WTC11 (cell line): ENCODE results near the gene CADM2. TPM values are rescaled to one million over a fixed set of nuclear protein-coding genes. Genes with fewer than 3 reads are reported as not detected.

Source experiments
- ATAC-seq: fragments of 200-7000 bp; cut with Tn5 transposase; 2 replicates; pipeline ENCODE4 v1.10.0; 2021; ENCODE audit warnings: mild to moderate bottlenecking, moderate library complexity
- CTCF ChIA-PET: fragments of 300-600 bp; sonication (Branson Sonifier 250); formaldehyde crosslinking; loops from one replicate; lab custom pipeline; 2021; ENCODE audit warnings: antibody characterized with exemption; lab: Charles Lee
- POLR2A ChIA-PET: fragments of 350-600 bp; sonication (Branson Sonifier 250); formaldehyde crosslinking; loops from one replicate; lab custom pipeline; 2021; ENCODE audit warnings: antibody characterized with exemption; lab: Charles Lee
- DNase-seq: peaks from one replicate; pipeline ENCODE4 v3.0.0; 2021; ENCODE audit warnings: low spot score
- H3K27ac Mint-ChIP-seq: 2 replicates; pipeline ENCODE4 v1.8.0; 2021; ENCODE audit warnings: mixed read lengths
- H3K27me3 Mint-ChIP-seq: 2 replicates; pipeline ENCODE4 v1.8.0; 2021; ENCODE audit warnings: low read depth, mild to moderate bottlenecking, moderate library complexity, mixed read lengths
- H3K36me3 Mint-ChIP-seq: 2 replicates; pipeline ENCODE4 v1.8.0; 2021; ENCODE audit warnings: mixed read lengths
- H3K4me1 Mint-ChIP-seq: 2 replicates; pipeline ENCODE4 v1.8.0; 2022; ENCODE audit warnings: mixed read lengths
- H3K4me3 Mint-ChIP-seq: 2 replicates; pipeline ENCODE4 v1.8.0; 2021; ENCODE audit warnings: mild to moderate bottlenecking, moderate library complexity, mixed read lengths
- H3K9me3 Mint-ChIP-seq: 2 replicates; pipeline ENCODE4 v1.8.0; 2021; ENCODE audit warnings: mixed read lengths
- ATF3 ChIP-seq: sonication (generic); formaldehyde crosslinking; conservative IDR thresholded peaks from 2 replicates; pipeline ENCODE4 v1.8.1; 2022; ENCODE audit warnings: mild to moderate bottlenecking, missing genetic modification reagents
- CREB1 ChIP-seq: sonication (generic); formaldehyde crosslinking; IDR thresholded peaks from 2 replicates; pipeline ENCODE4 v1.8.0; 2023; ENCODE audit warnings: mild to moderate bottlenecking, missing genetic modification reagents
- EMX1 ChIP-seq: fragments of 250-450 bp; sonication (Bioruptor Pico); IDR thresholded peaks from 2 replicates; pipeline ENCODE4 v1.8.0; 2021; ENCODE audit warnings: mild to moderate bottlenecking
- GABPB1 ChIP-seq: sonication (generic); formaldehyde crosslinking; IDR thresholded peaks from 2 replicates; pipeline ENCODE4 v1.8.1; 2023; ENCODE audit warnings: mild to moderate bottlenecking, missing genetic modification reagents
- IRF1 ChIP-seq: sonication (generic); formaldehyde crosslinking; IDR thresholded peaks from 2 replicates; pipeline ENCODE4 v1.8.0; 2023; ENCODE audit warnings: missing genetic modification reagents
- IRF2 ChIP-seq: sonication (generic); formaldehyde crosslinking; IDR thresholded peaks from 2 replicates; pipeline ENCODE4 v1.8.0; 2022; ENCODE audit warnings: low read depth, missing genetic modification reagents, borderline replicate concordance
- MAX ChIP-seq: sonication (generic); formaldehyde crosslinking; IDR thresholded peaks from 2 replicates; pipeline ENCODE4 v1.8.0; 2022; ENCODE audit warnings: mild to moderate bottlenecking, missing genetic modification reagents
- OVOL2 ChIP-seq: fragments of 250-450 bp; sonication (Bioruptor Pico); IDR thresholded peaks from 2 replicates; pipeline ENCODE4 v1.9.0; 2021; ENCODE audit warnings: mild to moderate bottlenecking, borderline replicate concordance
- SOX15 ChIP-seq: fragments of 250-450 bp; sonication (Bioruptor Pico); IDR thresholded peaks from 2 replicates; pipeline ENCODE4 v1.9.0; 2021; ENCODE audit warnings: mild to moderate bottlenecking
- TEAD4 ChIP-seq: sonication (generic); formaldehyde crosslinking; IDR thresholded peaks from 2 replicates; pipeline ENCODE4 v1.8.0; 2022; ENCODE audit warnings: mild to moderate bottlenecking, missing genetic modification reagents
- ZNF263 ChIP-seq: sonication (generic); formaldehyde crosslinking; IDR thresholded peaks from 2 replicates; pipeline ENCODE4 v1.8.1; 2022; ENCODE audit warnings: low read depth, mild to moderate bottlenecking, moderate library complexity, missing genetic modification reagents
- ZNF423 ChIP-seq: fragments of 250-450 bp; sonication (Bioruptor Pico); IDR thresholded peaks from 2 replicates; pipeline ENCODE4 v2.1.2; 2022; ENCODE audit warnings: mild to moderate bottlenecking, moderate library complexity
- total RNA-seq: library from RNA; stranded (reverse); gene quantifications from 3 replicates; pipeline ENCODE4 v1.2.3, GENCODE V29; 2021
- TF ChIP-seq, protein P1 (sequence below): sonication (generic); formaldehyde crosslinking; IDR thresholded peaks from 2 replicates; pipeline ENCODE4 v1.8.1; 2022; ENCODE audit warnings: low read depth, missing genetic modification reagents, borderline replicate concordance
- TF ChIP-seq, protein P2 (sequence below): sonication (generic); formaldehyde crosslinking; IDR thresholded peaks from 2 replicates; pipeline ENCODE4 v1.8.0; 2023; ENCODE audit warnings: missing genetic modification reagents, mild to moderate bottlenecking, borderline replicate concordance
- TF ChIP-seq, protein P3 (sequence below): sonication (generic); formaldehyde crosslinking; IDR thresholded peaks from 2 replicates; pipeline ENCODE4 v1.8.1; 2022; ENCODE audit warnings: missing genetic modification reagents, borderline replicate concordance
- TF ChIP-seq, protein P4 (sequence below): fragments of 250-450 bp; sonication (Bioruptor Pico); IDR thresholded peaks from 2 replicates; pipeline ENCODE4 v1.8.0; 2021; ENCODE audit warnings: mild to moderate bottlenecking
- TF ChIP-seq, protein P5 (sequence below): sonication (generic); formaldehyde crosslinking; IDR thresholded peaks from 2 replicates; pipeline ENCODE4 v1.8.0; 2022; ENCODE audit warnings: mild to moderate bottlenecking, missing genetic modification reagents

CADM2 gene
- total RNA-seq, 1 experiment from 2014 or later = 18.8 TPM

DNA sequence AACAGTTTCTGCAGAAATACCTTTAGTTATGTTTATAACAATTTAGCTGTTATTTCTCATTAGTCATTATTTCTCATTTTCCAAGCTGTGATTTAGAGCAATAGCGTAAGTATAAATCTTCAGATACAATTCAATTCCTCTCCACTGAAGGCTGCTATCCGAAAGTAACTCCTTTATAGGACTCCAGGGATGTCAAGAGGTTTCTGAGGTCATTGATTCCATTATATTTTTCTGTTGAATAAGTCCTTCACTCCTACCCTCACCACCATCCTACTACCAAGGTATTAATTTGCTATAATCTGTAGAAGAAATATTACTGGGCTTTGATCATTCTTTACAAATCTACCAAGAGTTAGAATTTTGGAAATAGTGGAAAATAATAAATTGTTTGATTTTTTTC is 285.7 kb downstream of the CADM2 start:
- Mint-ChIP-seq H3K27ac (no peak overlapping the region), H3K9me3 (no peaks in the 10 kb centered on the region), H3K4me1 (no peaks in the 10 kb centered on the region), H3K27me3 (no peaks in the 10 kb centered on the region), H3K36me3 (no peaks in the 10 kb centered on the region), H3K4me3 (no peak overlapping the region)
- TF ChIP-seq EMX1 (CRISPR knock-in tag) (no peak), MAX (CRISPR knock-in tag) (no peak), OVOL2 (CRISPR knock-in tag) (no peak), ATF3 (no peak), CREB1 (CRISPR knock-in tag) (no peak), IRF2 (CRISPR knock-in tag) (no peak), TEAD4 (CRISPR knock-in tag) (no peak), ZNF423 (CRISPR knock-in tag) (no peak), IRF1 (no peak), ZNF263 (CRISPR knock-in tag) (no peak), SOX15 (no peak), GABPB1 (CRISPR knock-in tag) (no peak)
- TF ChIP-seq, protein P1, sequence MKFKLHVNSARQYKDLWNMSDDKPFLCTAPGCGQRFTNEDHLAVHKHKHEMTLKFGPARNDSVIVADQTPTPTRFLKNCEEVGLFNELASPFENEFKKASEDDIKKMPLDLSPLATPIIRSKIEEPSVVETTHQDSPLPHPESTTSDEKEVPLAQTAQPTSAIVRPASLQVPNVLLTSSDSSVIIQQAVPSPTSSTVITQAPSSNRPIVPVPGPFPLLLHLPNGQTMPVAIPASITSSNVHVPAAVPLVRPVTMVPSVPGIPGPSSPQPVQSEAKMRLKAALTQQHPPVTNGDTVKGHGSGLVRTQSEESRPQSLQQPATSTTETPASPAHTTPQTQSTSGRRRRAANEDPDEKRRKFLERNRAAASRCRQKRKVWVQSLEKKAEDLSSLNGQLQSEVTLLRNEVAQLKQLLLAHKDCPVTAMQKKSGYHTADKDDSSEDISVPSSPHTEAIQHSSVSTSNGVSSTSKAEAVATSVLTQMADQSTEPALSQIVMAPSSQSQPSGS (CRISPR knock-in tag) = no peak
- TF ChIP-seq, protein P2, sequence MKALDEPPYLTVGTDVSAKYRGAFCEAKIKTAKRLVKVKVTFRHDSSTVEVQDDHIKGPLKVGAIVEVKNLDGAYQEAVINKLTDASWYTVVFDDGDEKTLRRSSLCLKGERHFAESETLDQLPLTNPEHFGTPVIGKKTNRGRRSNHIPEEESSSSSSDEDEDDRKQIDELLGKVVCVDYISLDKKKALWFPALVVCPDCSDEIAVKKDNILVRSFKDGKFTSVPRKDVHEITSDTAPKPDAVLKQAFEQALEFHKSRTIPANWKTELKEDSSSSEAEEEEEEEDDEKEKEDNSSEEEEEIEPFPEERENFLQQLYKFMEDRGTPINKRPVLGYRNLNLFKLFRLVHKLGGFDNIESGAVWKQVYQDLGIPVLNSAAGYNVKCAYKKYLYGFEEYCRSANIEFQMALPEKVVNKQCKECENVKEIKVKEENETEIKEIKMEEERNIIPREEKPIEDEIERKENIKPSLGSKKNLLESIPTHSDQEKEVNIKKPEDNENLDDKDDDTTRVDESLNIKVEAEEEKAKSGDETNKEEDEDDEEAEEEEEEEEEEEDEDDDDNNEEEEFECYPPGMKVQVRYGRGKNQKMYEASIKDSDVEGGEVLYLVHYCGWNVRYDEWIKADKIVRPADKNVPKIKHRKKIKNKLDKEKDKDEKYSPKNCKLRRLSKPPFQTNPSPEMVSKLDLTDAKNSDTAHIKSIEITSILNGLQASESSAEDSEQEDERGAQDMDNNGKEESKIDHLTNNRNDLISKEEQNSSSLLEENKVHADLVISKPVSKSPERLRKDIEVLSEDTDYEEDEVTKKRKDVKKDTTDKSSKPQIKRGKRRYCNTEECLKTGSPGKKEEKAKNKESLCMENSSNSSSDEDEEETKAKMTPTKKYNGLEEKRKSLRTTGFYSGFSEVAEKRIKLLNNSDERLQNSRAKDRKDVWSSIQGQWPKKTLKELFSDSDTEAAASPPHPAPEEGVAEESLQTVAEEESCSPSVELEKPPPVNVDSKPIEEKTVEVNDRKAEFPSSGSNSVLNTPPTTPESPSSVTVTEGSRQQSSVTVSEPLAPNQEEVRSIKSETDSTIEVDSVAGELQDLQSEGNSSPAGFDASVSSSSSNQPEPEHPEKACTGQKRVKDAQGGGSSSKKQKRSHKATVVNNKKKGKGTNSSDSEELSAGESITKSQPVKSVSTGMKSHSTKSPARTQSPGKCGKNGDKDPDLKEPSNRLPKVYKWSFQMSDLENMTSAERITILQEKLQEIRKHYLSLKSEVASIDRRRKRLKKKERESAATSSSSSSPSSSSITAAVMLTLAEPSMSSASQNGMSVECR (CRISPR knock-in tag) = no peak
- TF ChIP-seq, protein P3, sequence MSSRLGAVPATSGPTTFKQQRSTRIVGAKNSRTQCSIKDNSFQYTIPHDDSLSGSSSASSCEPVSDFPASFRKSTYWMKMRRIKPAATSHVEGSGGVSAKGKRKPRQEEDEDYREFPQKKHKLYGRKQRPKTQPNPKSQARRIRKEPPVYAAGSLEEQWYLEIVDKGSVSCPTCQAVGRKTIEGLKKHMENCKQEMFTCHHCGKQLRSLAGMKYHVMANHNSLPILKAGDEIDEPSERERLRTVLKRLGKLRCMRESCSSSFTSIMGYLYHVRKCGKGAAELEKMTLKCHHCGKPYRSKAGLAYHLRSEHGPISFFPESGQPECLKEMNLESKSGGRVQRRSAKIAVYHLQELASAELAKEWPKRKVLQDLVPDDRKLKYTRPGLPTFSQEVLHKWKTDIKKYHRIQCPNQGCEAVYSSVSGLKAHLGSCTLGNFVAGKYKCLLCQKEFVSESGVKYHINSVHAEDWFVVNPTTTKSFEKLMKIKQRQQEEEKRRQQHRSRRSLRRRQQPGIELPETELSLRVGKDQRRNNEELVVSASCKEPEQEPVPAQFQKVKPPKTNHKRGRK (CRISPR knock-in tag) = no peak
- TF ChIP-seq, protein P4, sequence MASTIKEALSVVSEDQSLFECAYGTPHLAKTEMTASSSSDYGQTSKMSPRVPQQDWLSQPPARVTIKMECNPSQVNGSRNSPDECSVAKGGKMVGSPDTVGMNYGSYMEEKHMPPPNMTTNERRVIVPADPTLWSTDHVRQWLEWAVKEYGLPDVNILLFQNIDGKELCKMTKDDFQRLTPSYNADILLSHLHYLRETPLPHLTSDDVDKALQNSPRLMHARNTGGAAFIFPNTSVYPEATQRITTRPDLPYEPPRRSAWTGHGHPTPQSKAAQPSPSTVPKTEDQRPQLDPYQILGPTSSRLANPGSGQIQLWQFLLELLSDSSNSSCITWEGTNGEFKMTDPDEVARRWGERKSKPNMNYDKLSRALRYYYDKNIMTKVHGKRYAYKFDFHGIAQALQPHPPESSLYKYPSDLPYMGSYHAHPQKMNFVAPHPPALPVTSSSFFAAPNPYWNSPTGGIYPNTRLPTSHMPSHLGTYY (CRISPR knock-in tag) = no peak
- TF ChIP-seq, protein P5, sequence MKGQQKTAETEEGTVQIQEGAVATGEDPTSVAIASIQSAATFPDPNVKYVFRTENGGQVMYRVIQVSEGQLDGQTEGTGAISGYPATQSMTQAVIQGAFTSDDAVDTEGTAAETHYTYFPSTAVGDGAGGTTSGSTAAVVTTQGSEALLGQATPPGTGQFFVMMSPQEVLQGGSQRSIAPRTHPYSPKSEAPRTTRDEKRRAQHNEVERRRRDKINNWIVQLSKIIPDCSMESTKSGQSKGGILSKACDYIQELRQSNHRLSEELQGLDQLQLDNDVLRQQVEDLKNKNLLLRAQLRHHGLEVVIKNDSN (CRISPR knock-in tag) = no peak
- ATAC-seq (no peak), DNase-seq (no peak)
- ChIA-PET POLR2A (no interaction called here), CTCF (no interaction called here)
